HG03520 (cell line): Measurements from ENCODE around the gene GHRHR.

ENCODE experiments used
- ATAC-seq: cut with Tn5 transposase; IDR thresholded peaks from one replicate; pipeline ENCODE4 v1.9.1; 2021; ENCODE audit warnings: mild to moderate bottlenecking, moderate library complexity; ENCODE audit not compliant: unreplicated experiment

Gene GHRHR

GRCh38 chr7:30983914-30984247 lies 20.1 kb downstream of the GHRHR start:
- no peak for ATAC-seq

GRCh38 chr7:30984359-30985107 lies 20.8 kb downstream of the GHRHR start:
- no peak for ATAC-seq

GRCh38 chr7:30985756-30986155 lies 22.0 kb downstream of the GHRHR start:
- no peak for ATAC-seq

- ATAC-seq: no peak
Observed at GRCh38 chr7:30986331-30986730, 22.6 kb downstream of the GHRHR start.

GRCh38 chr7:30986738-30987137 lies 23.0 kb downstream of the GHRHR start:
- no peak for ATAC-seq

- ATAC-seq: no peak
Observed at GRCh38 chr7:30987178-30987577, 23.4 kb downstream of the GHRHR start.

- ATAC-seq: no peak
Observed at GRCh38 chr7:30987936-30988335, 24.2 kb downstream of the GHRHR start.

GRCh38 chr7:30988351-30989005 lies 24.7 kb downstream of the GHRHR start:
- ATAC-seq: no peak

- ATAC-seq: no peak
Observed at GRCh38 chr7:30989008-30989823, 25.5 kb downstream of the GHRHR start.

- no peak for ATAC-seq
Observed at GRCh38 chr7:30989824-30990672, 26.3 kb downstream of the GHRHR start.

- ATAC-seq: no peak
Observed at GRCh38 chr7:30990673-30991170, 27.0 kb downstream of the GHRHR start.

GRCh38 chr7:30992414-30992813 lies 28.7 kb downstream of the GHRHR start:
- ATAC-seq: no peak

GRCh38 chr7:30994206-30995100 lies 30.7 kb downstream of the GHRHR start:
- ATAC-seq: no peak

GRCh38 chr7:30995536-30995935 lies 31.8 kb downstream of the GHRHR start:
- ATAC-seq: no peak

- no peak for ATAC-seq
Observed at GRCh38 chr7:30996256-30996655, 32.5 kb downstream of the GHRHR start.

- no peak for ATAC-seq
Observed at GRCh38 chr7:30996883-30997282, 33.1 kb downstream of the GHRHR start.

GRCh38 chr7:30997316-30997715 lies 33.6 kb downstream of the GHRHR start:
- no peak for ATAC-seq

- ATAC-seq: no peak
Observed at GRCh38 chr7:30998180-30998579, 34.4 kb downstream of the GHRHR start.

GRCh38 chr7:31000161-31000693 lies 36.5 kb downstream of the GHRHR start:
- no peak for ATAC-seq
